IgD-negative memory B cell (primary cell): Measurements from ENCODE around the gene SULT1B1. TPM values are rescaled to one million over a fixed set of nuclear protein-coding genes. Genes with fewer than 3 reads are reported as not detected.
"Not testable (repeated sequence)": the region's sequence is repeated elsewhere in the genome, so short reads cannot be mapped to it uniquely, and the experiment has no call there.

Source experiments
- H3K27ac Mint-ChIP-seq, 3 donors: one replicate each; pipeline ENCODE4 v1.8.0; 2020 to 2022; ENCODE audit warnings: mild to moderate bottlenecking in 3 of 3, mixed read lengths in 3 of 3, moderate library complexity in 1 of 3
- H3K27me3 Mint-ChIP-seq: one replicate; pipeline ENCODE4 v1.8.0; 2021; ENCODE audit warnings: mixed read lengths
- H3K36me3 Mint-ChIP-seq: one replicate; pipeline ENCODE4 v1.8.0; 2020; ENCODE audit warnings: mild to moderate bottlenecking, mixed read lengths
- H3K4me1 Mint-ChIP-seq, 3 donors: one replicate each; pipeline ENCODE4 v1.8.0; 2020 to 2022; ENCODE audit warnings: mixed read lengths in 3 of 3, mild to moderate bottlenecking in 1 of 3
- H3K4me3 Mint-ChIP-seq, 4 donors: one replicate each; pipeline ENCODE4 v1.8.0; 2020 to 2022; ENCODE audit warnings: mild to moderate bottlenecking in 4 of 4, mixed read lengths in 4 of 4, moderate library complexity in 3 of 4
- H3K9me3 Mint-ChIP-seq, 3 donors: one replicate each; pipeline ENCODE4 v1.8.0; 2020 to 2021; ENCODE audit warnings: mixed read lengths in 3 of 3, mild to moderate bottlenecking in 1 of 3
- polyA plus RNA-seq: library from polyadenylated mRNA; unstranded; fragments of 300-500 nt; fragmentation: Illumina TruSeq; gene quantifications from one replicate; pipeline ENCODE4 v1.2.3, GENCODE V29; 2021

The SULT1B1 gene
- polyA plus RNA-seq, result 0.31 TPM

DNA sequence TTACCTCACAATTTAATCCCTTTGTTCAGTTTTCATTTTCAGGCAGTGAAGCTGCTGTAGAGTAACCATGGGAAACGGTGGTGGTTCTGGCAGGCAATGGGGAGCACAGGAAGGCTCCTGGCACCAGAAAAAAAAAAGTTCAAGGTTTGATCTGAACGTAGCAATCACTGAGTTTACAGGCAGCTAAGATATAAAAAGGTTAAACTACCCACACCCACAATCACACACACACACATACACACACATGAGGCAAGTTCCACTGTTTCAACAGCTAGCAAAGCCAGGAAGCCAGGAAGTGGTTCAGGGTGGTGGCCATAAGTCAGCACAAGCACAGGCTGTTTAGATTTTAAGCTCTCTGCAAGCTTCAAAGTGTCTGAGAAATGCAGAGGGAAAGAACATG, at the start of gene SULT1B1:
Gene SULT1B1, minus strand, starts transcription at position 166 of the 400 bp plus-strand sequence. CDS start 5,403 bp downstream, outside the sequence.
- peaks cover 2% of the 10 kb centered on the region for H3K36me3 Mint-ChIP-seq
- no peaks in the 10 kb centered on the region for H3K9me3 Mint-ChIP-seq
- H3K4me1 Mint-ChIP-seq, result no peaks in the 10 kb centered on the region
- H3K4me3 Mint-ChIP-seq, result peak within 1 kb of the TSS in 1 of 4 donors; percentile 31
- no peak within 1 kb of the TSS for H3K27ac Mint-ChIP-seq
- no peaks in the 10 kb centered on the region for H3K27me3 Mint-ChIP-seq

DNA sequence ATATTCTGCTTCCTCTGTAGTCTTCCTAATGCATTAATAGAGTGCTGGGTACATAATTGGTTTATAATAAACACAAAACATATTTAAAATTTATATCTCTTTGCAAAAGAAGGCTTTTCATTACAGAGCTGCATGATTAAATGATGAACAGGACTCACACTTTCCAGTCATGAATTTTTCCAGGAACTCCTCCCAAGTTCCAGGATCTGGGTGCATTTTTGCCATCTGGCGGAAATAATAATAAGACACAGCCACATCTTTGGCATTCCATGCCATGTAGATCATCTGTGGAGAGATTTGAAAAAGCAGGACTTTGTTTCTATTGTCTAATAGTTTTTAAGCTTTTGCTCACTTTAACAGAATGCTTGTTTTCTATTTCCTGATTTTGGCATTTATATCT, 40.2 kb upstream of the SULT1B1 start:
- no peak overlapping the region for H3K4me3 Mint-ChIP-seq
- no peaks in the 10 kb centered on the region for H3K9me3 Mint-ChIP-seq
- H3K27me3 Mint-ChIP-seq, result no peaks in the 10 kb centered on the region
- H3K27ac Mint-ChIP-seq, result no peak overlapping the region
- no peaks in the 10 kb centered on the region for H3K4me1 Mint-ChIP-seq
- no peaks in the 10 kb centered on the region for H3K36me3 Mint-ChIP-seq

- no peak overlapping the region for H3K27ac Mint-ChIP-seq
- no peak overlapping the region for H3K4me3 Mint-ChIP-seq
- H3K36me3 Mint-ChIP-seq, result no peaks in the 10 kb centered on the region
- H3K4me1 Mint-ChIP-seq, result no peaks in the 10 kb centered on the region
- H3K9me3 Mint-ChIP-seq, result no peaks in the 10 kb centered on the region
- H3K27me3 Mint-ChIP-seq, result no peaks in the 10 kb centered on the region
Measured at GRCh38 chr4:69799337-69799736, 38.9 kb upstream of the SULT1B1 start.

DNA sequence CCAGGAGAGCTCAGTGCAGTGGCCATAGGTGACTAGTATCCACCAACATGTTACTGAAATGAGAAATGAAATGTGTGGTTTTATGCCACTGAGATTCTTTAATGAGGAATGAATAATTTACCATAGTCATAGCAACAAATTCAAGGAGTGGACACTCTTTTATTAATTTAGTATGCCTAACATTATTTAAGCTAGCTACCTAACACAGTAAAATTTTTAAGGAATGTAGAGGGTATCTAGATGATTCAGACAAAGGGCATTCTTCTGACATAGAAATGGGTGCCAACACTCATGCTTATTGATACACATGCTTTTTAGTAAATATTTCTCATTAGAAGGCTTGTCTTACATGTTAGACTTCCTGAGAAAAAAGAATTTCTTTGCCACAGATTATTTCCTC, 33.3 kb upstream of the SULT1B1 start:
- Mint-ChIP-seq H3K9me3 (no peaks in the 10 kb centered on the region), H3K27me3 (no peaks in the 10 kb centered on the region), H3K4me3 (no peak overlapping the region), H3K36me3 (no peaks in the 10 kb centered on the region), H3K27ac (no peak overlapping the region), H3K4me1 (no peaks in the 10 kb centered on the region)

DNA sequence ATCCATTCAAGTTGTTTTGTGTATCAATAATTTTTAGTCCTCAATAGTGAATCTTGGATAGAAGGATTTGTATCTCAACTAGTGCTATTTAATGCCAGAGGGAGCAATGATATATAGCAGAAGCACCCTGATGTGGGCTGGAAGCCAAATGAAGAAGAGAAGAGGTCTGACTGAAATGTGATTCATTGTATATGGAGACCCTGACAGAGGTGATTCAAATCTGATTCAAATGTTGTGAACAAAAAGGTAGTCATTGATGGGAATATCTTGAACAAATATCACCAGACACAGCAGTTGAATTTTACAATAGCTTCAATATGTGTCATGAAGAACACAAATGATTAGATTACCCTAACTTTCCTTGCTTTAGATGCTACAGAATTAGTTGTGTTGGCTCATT, 27.5 kb upstream of the SULT1B1 start:
- H3K4me1 Mint-ChIP-seq, result no peaks in the 10 kb centered on the region
- peak overlapping the region in 1 of 3 donors; percentile 27 for H3K27ac Mint-ChIP-seq
- H3K9me3 Mint-ChIP-seq, result no peaks in the 10 kb centered on the region
- no peak overlapping the region for H3K4me3 Mint-ChIP-seq
- no peaks in the 10 kb centered on the region for H3K27me3 Mint-ChIP-seq
- H3K36me3 Mint-ChIP-seq, result no peaks in the 10 kb centered on the region

DNA sequence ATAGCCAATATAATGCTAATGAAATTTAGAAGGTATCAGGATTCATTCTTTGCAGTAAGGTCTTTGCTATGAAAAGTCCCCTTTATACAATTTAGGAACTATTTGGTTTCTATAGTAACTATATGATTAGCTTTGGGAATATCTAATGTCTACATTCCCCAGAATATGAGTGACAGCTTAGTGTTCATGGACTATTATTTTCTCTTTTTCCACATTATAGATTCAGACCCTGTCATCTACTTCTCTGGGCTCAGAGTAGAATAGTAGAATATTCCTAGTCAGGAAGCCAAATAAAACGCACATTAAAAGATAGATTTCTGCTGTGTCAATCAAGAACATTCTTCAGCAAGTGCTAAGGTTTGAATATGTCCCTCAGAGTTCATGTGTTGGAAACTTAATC, 26.1 kb upstream of the SULT1B1 start:
- Mint-ChIP-seq H3K4me1 (no peaks in the 10 kb centered on the region), H3K9me3 (peaks cover 0 to 3% (median 0%) of the 10 kb centered on the region in 3 donors), H3K27me3 (no peaks in the 10 kb centered on the region), H3K36me3 (no peaks in the 10 kb centered on the region), H3K27ac (no peak overlapping the region), H3K4me3 (no peak overlapping the region)

DNA sequence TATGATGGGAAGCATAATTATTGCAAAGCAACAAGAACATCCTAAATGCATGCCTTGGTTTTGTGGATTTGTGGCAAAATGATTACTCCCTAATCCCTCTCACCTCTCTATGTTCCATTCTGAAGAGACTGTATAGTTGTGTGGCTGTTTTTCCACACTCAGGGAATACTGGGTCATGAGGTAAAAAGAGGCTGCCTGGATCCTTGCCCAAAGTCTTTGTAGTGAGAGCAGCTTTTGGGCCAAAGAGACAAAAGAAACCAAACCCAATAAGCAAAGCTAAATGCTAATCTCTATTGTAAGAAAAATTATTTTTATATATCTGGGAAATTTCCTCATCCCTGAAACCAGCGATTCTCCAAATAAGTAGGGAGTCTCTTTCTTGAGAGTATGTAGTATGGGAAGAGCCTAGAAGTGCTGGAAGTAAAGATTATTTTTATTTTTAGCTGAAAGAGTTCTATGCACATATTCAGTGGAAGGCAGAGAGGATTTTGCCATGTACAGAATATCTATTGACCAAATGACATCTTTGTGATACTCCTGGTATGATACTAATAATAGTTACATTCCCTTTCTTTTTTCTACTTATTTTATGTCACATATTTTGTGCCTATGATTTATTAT, 24.9 kb upstream of the SULT1B1 start:
- Mint-ChIP-seq H3K4me3 (no peak overlapping the region), H3K27me3 (no peaks in the 10 kb centered on the region), H3K4me1 (no peaks in the 10 kb centered on the region), H3K9me3 (peaks cover 0 to 3% (median 0%) of the 10 kb centered on the region in 3 donors), H3K27ac (no peak overlapping the region), H3K36me3 (no peaks in the 10 kb centered on the region)

- no peaks in the 10 kb centered on the region for H3K36me3 Mint-ChIP-seq
- no peaks in the 10 kb centered on the region for H3K27me3 Mint-ChIP-seq
- H3K27ac Mint-ChIP-seq, result no peak overlapping the region
- no peak overlapping the region for H3K4me3 Mint-ChIP-seq
- H3K4me1 Mint-ChIP-seq, result no peaks in the 10 kb centered on the region
- H3K9me3 Mint-ChIP-seq, result peaks cover 0 to 3% (median 0%) of the 10 kb centered on the region in 3 donors
Measured at GRCh38 chr4:69782651-69783310, 22.4 kb upstream of the SULT1B1 start.

- H3K27ac Mint-ChIP-seq, result no peak overlapping the region
- H3K36me3 Mint-ChIP-seq, result no peaks in the 10 kb centered on the region
- H3K4me1 Mint-ChIP-seq, result no peaks in the 10 kb centered on the region
- no peak overlapping the region for H3K4me3 Mint-ChIP-seq
- H3K27me3 Mint-ChIP-seq, result no peaks in the 10 kb centered on the region
- H3K9me3 Mint-ChIP-seq, result peaks cover 0 to 3% (median 2%) of the 10 kb centered on the region in 3 donors
Measured at GRCh38 chr4:69781458-69782418, 21.3 kb upstream of the SULT1B1 start.

GRCh38 chr4:69780141-69780540, 19.7 kb upstream of the SULT1B1 start:
- H3K27me3 Mint-ChIP-seq, result no peaks in the 10 kb centered on the region
- H3K9me3 Mint-ChIP-seq, result peaks cover 0 to 3% (median 2%) of the 10 kb centered on the region in 3 donors
- H3K4me1 Mint-ChIP-seq, result no peaks in the 10 kb centered on the region
- no peaks in the 10 kb centered on the region for H3K36me3 Mint-ChIP-seq
- H3K4me3 Mint-ChIP-seq, result no peak overlapping the region
- no peak overlapping the region for H3K27ac Mint-ChIP-seq

DNA sequence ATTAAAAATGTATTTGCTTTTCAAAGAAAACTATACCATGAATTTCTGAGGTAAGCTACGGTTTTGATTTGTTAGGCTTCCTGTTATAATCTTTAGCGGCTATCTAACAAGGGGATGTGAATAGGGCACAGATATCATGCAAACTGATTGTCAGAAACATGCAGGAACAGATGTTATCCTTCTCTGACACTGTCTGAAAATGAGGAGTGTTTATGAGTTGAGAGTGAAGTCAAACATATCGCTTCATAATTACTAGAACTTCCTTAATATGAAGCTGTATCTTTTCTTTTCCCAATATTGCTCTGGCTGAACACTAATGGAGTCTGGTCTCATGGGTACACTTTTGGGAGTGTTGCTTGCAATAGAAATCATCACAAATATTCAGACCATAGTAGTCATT, 16.3 kb upstream of the SULT1B1 start:
- H3K27ac Mint-ChIP-seq, result no peak overlapping the region

GRCh38 chr4:69775321-69775867, 15.0 kb upstream of the SULT1B1 start:
- no peaks in the 10 kb centered on the region for H3K27me3 Mint-ChIP-seq
- H3K27ac Mint-ChIP-seq, result no peak overlapping the region
- no peaks in the 10 kb centered on the region for H3K4me1 Mint-ChIP-seq
- no peak overlapping the region for H3K4me3 Mint-ChIP-seq
- H3K9me3 Mint-ChIP-seq, result peaks cover 0 to 2% (median 2%) of the 10 kb centered on the region in 3 donors
- no peaks in the 10 kb centered on the region for H3K36me3 Mint-ChIP-seq

More for the DNA sequence above, 16.3 kb upstream of the SULT1B1 start:
- no peak overlapping the region for H3K4me3 Mint-ChIP-seq
- no peaks in the 10 kb centered on the region for H3K27me3 Mint-ChIP-seq
- no peaks in the 10 kb centered on the region for H3K4me1 Mint-ChIP-seq
- H3K9me3 Mint-ChIP-seq, result peaks cover 0 to 2% (median 2%) of the 10 kb centered on the region in 3 donors
- H3K36me3 Mint-ChIP-seq, result no peaks in the 10 kb centered on the region

DNA sequence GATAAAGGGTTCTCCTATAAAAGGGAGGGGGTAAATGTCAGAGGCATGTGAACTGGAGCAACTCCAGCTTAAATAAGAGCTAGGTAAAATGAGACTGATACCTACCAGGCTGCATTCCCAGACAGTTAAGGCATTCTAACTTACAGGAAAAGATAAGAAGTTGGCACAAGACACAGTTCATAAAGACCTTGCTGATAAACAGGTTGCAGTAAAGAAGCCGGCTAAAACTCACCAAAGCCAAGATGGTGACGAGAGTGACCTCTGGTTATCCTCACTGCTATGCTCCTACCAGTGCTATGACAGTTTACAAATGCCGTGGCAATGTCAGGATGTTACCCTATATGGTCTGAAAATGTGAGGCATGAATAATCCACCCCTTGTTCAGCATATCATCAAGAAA, 13.1 kb upstream of the SULT1B1 start:
- no peaks in the 10 kb centered on the region for H3K36me3 Mint-ChIP-seq
- H3K27ac Mint-ChIP-seq, result no peak overlapping the region
- peaks cover 0 to 2% (median 2%) of the 10 kb centered on the region in 3 donors for H3K9me3 Mint-ChIP-seq
- no peak overlapping the region for H3K4me3 Mint-ChIP-seq
- no peaks in the 10 kb centered on the region for H3K27me3 Mint-ChIP-seq
- no peaks in the 10 kb centered on the region for H3K4me1 Mint-ChIP-seq

DNA sequence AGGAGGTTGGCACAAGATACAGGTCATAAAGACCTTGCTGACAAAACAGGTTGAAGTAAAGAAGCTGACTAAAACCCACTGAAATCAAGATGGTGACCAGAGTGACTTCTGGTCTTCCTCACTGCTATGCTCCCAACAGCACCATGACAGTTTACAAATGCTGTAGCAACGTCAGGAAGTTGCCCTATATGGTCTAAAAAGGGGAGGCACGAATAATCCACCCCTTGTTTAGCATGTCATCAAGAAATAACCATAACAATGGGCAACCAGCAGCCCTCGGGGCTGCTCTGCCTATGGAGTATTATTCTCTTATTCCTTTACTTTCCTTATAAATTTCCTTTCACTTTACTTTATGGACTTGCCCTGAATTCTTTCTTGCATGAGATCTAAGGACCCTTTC, 8.1 kb upstream of the SULT1B1 start:
- not testable (repeated sequence) for H3K36me3 Mint-ChIP-seq, H3K4me3 Mint-ChIP-seq, H3K27ac Mint-ChIP-seq, H3K27me3 Mint-ChIP-seq, H3K9me3 Mint-ChIP-seq, H3K4me1 Mint-ChIP-seq

DNA sequence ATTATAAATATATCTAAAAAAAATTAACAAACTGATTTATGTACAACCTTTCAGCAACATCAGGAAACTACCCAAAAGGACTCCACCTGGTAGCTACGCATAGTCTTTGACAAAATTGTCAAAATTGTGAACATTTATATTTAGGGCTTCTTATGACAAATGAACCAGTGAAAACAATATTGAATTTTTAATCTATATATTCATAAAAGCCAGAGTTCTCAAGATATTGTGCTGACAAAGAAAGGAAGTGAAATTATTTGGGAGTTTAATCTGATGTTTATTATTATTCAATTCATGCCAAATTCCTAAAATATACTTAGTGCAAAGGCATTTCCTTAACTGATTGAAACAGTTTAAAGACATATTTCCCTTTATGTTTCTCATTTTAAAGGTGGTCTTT, 5.3 kb upstream of the SULT1B1 start:
- H3K9me3 Mint-ChIP-seq, result no peaks in the 10 kb centered on the region
- H3K4me3 Mint-ChIP-seq, result no peak overlapping the region
- H3K27ac Mint-ChIP-seq, result no peak overlapping the region
- no peaks in the 10 kb centered on the region for H3K36me3 Mint-ChIP-seq
- H3K4me1 Mint-ChIP-seq, result no peaks in the 10 kb centered on the region
- peaks cover 2% of the 10 kb centered on the region for H3K27me3 Mint-ChIP-seq
